NK-92 (cell line): ENCODE measurements around the gene GPC5.
"Not testable (repeated sequence)": the region's sequence is repeated elsewhere in the genome, so short reads cannot be mapped to it uniquely, and the experiment has no call there.

Source experiments
- DNase-seq: peaks from one replicate; lab custom pipeline; 2025; ENCODE audit not compliant: unreplicated experiment; lab: John Stamatoyannopoulos, UW

The GPC5 gene

DNA sequence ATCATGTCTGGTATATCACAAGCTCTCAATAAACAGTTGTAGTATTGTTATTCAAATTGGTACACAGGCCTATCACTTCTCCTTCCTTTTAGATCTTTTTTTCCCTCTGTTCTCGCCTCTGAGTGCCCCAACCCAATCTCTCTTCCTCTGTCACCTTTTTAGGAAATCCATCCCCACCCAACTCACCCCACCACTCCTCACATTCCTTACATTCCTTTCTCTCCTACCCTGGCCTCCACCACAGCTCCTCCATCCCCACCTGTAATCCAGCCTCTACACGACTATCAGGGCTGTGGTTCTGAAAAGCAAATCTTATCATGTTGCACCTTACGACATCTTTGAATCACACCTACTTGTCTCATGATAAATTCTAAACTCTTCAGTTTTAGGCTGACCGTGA, 1282.8 kb downstream of the GPC5 start:
- DNase-seq = no peak

- no peak for DNase-seq
Measured at GRCh38 chr13:92682832-92683517, 1284.6 kb downstream of the GPC5 start.

DNA sequence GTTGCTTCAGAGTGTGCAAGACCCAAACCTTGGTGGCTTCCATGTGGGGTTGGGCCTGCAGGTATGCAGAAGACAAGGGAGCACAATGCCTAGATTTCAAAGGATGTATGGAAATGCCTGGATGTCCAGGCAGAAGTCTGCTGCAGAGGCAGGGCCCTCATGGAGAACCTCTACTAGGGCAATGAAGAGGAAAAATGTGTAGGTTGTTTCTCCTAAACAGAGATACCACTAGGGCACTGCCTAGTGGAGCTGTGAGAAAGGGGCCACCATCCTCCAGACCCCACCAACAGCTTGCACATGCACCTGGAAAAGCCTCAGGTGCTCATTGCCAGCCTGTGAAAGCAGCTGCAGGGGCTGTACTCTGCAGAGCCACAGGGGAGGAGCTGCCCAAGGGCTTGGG, 1295.6 kb downstream of the GPC5 start:
- no peak for DNase-seq

DNA sequence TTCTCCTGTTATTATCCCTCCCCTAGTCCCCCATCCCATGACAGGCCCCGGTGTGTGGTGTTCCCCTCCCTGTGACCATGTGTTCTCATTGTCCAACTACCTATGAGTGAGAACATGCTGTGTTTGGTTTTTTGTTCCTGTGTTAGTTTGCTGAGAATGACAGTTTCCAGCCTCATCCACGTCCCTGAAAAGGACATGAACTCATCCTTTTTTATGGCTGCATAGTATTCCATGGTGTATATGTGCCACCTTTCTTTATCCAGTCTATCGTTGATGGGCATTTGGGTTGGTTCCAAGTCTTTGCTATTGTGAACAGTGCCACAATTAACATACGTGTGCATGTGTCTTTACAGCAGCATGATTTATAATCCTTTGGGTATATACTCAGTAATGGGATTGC, 1297.4 kb downstream of the GPC5 start:
- not testable (repeated sequence) for DNase-seq

- DNase-seq = no peak
Measured at GRCh38 chr13:92716749-92717148, 1318.3 kb downstream of the GPC5 start.

GRCh38 chr13:92717857-92718256, 1319.4 kb downstream of the GPC5 start:
- no peak for DNase-seq

GRCh38 chr13:92719868-92720267, 1321.4 kb downstream of the GPC5 start:
- no peak for DNase-seq

DNA sequence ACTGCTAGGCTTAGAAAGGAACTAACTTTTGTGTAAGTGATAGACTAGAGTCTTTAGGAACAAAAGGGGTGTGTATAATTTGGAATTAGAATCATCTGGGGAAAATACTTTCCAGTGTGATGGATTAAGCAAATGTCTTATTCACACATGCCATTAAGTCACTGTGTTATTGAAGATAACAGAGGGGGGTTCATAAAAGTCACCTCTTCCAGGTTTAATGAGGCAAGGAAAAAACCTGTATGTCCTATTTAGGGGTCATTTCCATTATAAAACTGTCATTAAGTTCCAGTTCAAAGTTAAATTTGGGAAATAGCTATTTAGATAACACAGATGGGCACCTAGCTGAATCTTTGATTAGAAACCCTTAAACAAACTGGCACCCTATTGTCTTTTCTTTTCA, 1323.2 kb downstream of the GPC5 start:
- no peak for DNase-seq

- no peak for DNase-seq
Measured at GRCh38 chr13:92727118-92727517, 1328.7 kb downstream of the GPC5 start.

DNA sequence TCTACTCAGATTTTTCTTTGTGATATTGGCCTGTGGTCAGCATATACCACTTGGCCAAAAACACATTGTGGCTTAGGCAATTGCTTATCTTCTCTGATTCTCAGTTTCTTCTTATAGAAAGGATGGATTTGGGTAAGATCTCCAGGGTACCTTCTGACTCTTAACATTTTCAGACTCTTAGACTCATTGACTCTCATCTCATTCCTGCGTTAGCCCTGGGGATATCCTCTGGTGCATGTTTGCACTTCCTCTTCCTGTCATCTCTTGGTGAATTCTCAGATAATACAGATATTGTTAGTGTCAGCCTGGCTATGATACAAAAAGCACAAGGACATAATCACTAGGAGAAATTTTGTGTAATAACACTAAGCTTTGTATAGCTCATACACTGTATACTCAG, 1335.6 kb downstream of the GPC5 start:
- no peak for DNase-seq

GRCh38 chr13:92734545-92734944, 1336.1 kb downstream of the GPC5 start:
- no peak for DNase-seq

- no peak for DNase-seq
Measured at GRCh38 chr13:92735909-92736308, 1337.5 kb downstream of the GPC5 start.

DNA sequence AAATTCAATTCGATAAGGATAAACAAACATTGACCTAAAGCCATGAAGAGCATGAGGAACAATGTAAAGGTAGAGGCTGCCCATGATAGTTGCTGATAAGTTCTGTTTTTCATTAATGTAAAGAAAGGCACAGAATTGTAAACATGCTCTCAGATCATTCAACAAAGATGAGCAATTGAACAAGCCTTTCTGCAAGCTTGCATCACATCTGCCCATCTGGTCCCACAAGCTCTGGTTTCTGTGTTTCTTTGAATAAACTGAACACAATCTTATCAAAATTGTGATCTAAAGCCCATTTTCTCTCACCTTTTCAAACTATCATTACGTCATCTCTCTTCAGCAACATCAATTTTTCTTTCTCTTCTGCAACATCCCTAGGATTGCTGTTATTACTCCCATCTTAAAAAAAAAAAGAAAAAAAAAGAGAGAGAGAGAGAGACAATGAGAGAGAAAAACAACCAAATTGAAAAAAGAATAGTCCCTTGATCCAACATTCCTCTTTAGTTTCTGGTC, 1340.9 kb downstream of the GPC5 start:
- DNase-seq = no peak

- DNase-seq = no peak
Measured at GRCh38 chr13:92743992-92744391, 1345.6 kb downstream of the GPC5 start.

GRCh38 chr13:92745258-92745657, 1346.8 kb downstream of the GPC5 start:
- DNase-seq = no peak

- not testable (repeated sequence) for DNase-seq
Measured at GRCh38 chr13:92752705-92753104, 1354.3 kb downstream of the GPC5 start.

- no peak for DNase-seq
Measured at GRCh38 chr13:92761710-92762109, 1363.3 kb downstream of the GPC5 start.

DNA sequence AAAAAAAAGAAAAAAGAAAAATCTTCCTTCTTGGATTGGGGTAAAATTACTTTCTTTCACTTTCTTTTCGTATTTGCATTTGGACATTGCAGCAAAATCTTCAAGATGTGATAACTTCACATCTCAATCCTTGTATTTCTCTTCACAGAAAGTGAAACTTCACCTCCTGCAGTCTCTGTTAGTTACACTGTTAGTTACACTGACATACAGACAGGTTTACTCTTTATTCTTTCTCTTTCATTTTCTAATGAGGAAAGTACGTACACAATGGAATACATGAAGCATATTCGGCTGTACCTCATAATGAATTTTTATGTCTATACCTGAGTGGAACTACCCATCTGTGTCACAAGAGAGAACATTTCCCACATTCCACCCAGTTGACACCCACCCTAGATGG, 1369.0 kb downstream of the GPC5 start:
- DNase-seq = no peak

DNA sequence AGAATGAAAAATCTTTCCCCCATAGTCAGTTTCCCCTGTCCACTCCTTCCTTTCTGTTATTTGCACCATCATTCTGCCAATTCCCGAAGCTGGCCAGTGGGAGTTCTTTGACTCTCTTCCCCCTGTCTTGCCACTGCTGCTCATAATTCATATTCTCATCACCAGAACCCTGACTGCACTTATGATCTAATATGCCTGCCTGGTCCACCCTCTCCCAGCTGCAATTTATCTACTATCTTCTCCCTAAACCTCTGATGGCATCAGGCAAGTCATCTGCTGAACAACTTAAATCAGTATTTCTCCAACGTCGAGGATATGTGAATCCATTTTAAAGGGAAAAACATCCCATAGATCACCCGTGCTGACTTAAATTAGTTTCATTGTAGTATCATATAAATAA, 1370.2 kb downstream of the GPC5 start:
- no peak for DNase-seq

GRCh38 chr13:92769046-92769445, 1370.6 kb downstream of the GPC5 start:
- DNase-seq = no peak

- DNase-seq = no peak
Measured at GRCh38 chr13:92775658-92776057, 1377.2 kb downstream of the GPC5 start.

DNA sequence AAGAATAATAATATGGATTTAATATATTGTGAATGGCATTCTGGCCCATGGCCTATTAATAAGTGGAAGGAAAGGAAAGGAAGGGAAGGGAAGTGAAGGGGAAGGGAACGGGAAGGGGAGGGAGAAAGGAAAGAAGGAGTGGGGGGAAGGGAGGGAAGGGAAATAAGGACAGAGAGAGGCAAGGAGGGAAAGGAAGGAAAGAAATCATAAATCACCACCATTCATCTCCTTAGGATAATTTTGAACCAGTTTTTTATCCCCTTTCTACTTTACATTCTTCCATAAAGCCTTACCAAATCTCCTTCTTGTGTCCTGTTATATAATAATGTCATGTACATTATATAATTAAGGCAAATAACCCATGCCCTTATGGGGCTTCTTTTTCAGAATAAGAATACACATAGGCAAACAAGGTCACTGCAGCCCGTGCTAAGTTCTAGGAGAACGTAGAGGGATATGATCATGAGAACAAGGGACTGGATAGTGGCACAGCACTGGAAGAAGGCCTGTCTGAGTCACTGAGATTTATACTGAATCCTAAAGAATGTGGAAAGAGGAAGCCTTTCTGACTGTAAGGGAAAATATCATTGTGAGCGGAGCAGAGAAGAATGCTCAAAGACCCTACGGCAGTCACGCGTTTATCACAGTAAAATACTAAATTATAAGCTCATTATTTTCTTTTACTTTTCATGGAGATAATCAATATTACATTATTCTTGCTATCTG, 1383.7 kb downstream of the GPC5 start:
- DNase-seq = no peak

DNA sequence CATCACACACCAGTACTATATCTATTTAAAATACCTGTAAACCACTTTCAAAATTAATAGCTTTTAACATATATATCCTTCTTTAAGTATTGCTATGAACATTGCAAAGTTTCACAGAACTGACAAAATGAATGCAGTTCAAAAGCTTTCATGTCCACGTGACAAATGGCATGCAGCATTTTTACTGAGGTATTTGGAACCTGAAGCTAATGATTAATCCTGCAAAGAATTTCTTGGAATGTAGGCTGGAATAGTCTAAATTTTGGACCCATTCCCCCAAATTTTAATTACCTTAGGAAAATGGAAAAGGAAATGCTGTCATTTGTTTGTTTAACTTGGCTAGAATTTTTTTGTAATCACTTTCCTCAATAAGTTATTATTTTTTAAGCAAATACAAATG, 1404.4 kb downstream of the GPC5 start:
- no peak for DNase-seq
